NCI-H2227 (cell line): ENCODE measurements around the gene USH1G.
"Not testable (repeated sequence)": the region's sequence is repeated elsewhere in the genome, so short reads cannot be mapped to it uniquely, and the experiment has no call there.

ENCODE experiments used
- DNase-seq: peaks from one replicate; lab custom pipeline; 2025; ENCODE audit not compliant: unreplicated experiment; lab: John Stamatoyannopoulos, UW

Gene USH1G

GRCh38 chr17:74922694-74923537 is at the start of gene USH1G:
TSS of gene USH1G (minus strand) at chr17:74923255. CDS start at chr17:74923073, 182 bp downstream.
- DNase-seq, result no peak

GRCh38 chr17:74972107-74972972 is 49.3 kb upstream of the USH1G start, which contains the start of gene HID1:
TSS of gene HID1 (minus strand) at chr17:74972759. CDS start at chr17:74972656, 103 bp downstream.
- DNase-seq, result peak; percentile 82

- no peak for DNase-seq
These were observed 48.7 kb upstream of the USH1G start for GRCh38 chr17:74971842-74972106.

- no peak for DNase-seq
These were observed 48.2 kb upstream of the USH1G start for GRCh38 chr17:74971069-74971841.

- no peak for DNase-seq
These were observed 47.3 kb upstream of the USH1G start for GRCh38 chr17:74970395-74970794.

- DNase-seq, result not testable (repeated sequence)
These were observed 46.4 kb upstream of the USH1G start for GRCh38 chr17:74969501-74969900.

GRCh38 chr17:74968361-74968780 is 45.3 kb upstream of the USH1G start:
- DNase-seq, result no peak

GRCh38 chr17:74964988-74965622 is 42.0 kb upstream of the USH1G start:
- DNase-seq, result no peak

GRCh38 chr17:74964246-74964761 is 41.2 kb upstream of the USH1G start:
- no peak for DNase-seq

GRCh38 chr17:74963656-74964055 is 40.6 kb upstream of the USH1G start:
- DNase-seq, result no peak

GRCh38 chr17:74962622-74963394 is 39.8 kb upstream of the USH1G start:
- DNase-seq, result no peak

- peak; percentile 90 for DNase-seq
These were observed 38.7 kb upstream of the USH1G start for GRCh38 chr17:74961657-74962350.

GRCh38 chr17:74960570-74961342 is 37.7 kb upstream of the USH1G start:
- DNase-seq, result no peak

- no peak for DNase-seq
These were observed 36.9 kb upstream of the USH1G start for GRCh38 chr17:74959826-74960515.

GRCh38 chr17:74957935-74958740 is 35.1 kb upstream of the USH1G start:
- DNase-seq, result peak; percentile 85

- no peak for DNase-seq
These were observed 33.0 kb upstream of the USH1G start for GRCh38 chr17:74956093-74956492.
